ENCODE data around the gene CACNG5. TPM values are rescaled to one million over a fixed set of nuclear protein-coding genes. Genes with fewer than 3 reads are reported as not detected.

Gene CACNG5
- total RNA-seq, 1 donor from 2014 or later, result not detected

DNA sequence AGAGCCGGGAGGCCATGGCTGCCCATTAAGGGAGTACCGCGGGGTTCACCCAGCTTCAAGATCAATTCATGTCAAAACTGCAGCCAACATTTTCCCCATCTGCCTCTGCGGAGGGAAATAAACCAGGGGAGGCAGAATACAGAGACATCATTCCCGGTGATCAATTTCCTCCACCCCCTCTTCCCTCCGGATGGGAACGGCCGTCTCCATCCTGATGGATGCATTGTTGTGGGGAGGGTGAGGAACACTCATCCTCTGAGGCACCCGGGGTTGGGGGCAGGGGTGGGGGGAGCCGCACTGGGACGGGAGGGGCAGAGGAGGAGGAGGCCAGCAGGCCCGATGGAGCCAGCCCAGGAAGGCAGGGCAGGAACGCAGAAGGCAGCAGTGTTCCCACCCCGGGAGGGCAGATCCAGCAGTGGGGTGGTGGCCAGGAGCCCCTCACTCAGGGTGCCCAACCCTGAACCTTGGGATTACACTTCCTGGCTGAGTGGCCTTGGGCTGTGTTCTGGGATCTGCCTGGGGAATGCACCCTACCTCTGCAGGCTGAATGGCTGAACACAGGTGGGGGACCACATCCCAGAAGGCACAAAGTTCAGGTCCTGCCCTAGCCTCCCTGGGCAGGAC, 14.2 kb downstream of the CACNG5 start:
- Histone ChIP-seq H3K27ac (no peak overlapping the region), H3K4me3 (no peak overlapping the region), H3K4me1 (no peaks in the 10 kb centered on the region), H3K36me3 (no peaks in the 10 kb centered on the region), H3K9me3 (no peaks in the 10 kb centered on the region), H3K27me3 (no peaks in the 10 kb centered on the region)
- ATAC-seq (peak; percentile 22), DNase-seq (no peak)
- TF ChIP-seq CTCF (IDR thresholded peaks at IDR 0.05), result no peak
- intact Hi-C loops (cut with DNase I), result no loop called here

DNA sequence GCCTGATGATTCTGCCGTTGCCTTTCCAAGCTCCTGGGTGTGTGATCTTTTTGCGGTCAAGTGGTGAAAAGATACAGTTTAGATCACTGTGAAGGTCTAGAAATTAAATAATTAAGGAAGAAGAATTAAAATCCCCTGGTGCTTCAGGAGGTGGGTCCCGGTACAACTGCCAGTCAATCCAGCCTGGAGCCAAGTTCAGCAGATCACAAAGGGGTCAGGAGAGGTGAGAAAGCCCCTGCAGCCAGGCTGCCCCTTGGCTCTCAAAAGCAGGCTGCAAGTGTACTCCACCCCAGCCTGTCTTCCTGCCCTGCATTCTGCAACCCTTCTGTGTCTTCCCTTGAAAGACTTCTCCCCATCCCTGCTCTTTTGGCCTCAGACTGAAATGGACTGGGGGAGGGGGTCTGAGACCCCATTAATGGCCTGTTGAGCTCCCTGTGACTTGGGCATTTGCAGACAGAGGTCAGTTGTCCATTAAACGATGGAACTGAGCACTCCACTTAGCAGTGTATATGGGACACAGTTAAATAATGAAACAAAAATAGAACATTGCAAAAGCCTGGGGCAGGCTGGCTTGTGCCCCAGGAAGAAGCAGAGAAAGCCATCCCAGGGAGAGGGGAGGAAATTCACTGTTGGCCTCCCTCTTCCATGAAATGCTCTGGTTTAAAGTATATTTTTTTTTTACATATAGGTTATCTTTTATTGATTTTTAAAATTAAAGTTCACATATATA, 15.1 kb downstream of the CACNG5 start:
- H3K27me3 ChIP-seq, result no peaks in the 10 kb centered on the region
- H3K27ac ChIP-seq, result no peak overlapping the region
- ATAC-seq (no peak), DNase-seq (no peak)
- H3K4me3 ChIP-seq, result no peak overlapping the region
- no peaks in the 10 kb centered on the region for H3K36me3 ChIP-seq
- H3K9me3 ChIP-seq, result peaks cover 5% of the 10 kb centered on the region
- intact Hi-C loops (cut with DNase I), result no loop called here
- H3K4me1 ChIP-seq, result no peaks in the 10 kb centered on the region
- no peak for TF ChIP-seq CTCF (IDR thresholded peaks at IDR 0.05)

GRCh38 chr17:66850692-66851091, 15.8 kb downstream of the CACNG5 start:
- Histone ChIP-seq H3K4me1 (no peaks in the 10 kb centered on the region), H3K27me3 (no peaks in the 10 kb centered on the region), H3K9me3 (peaks cover 5% of the 10 kb centered on the region), H3K4me3 (no peak overlapping the region), H3K36me3 (no peaks in the 10 kb centered on the region), H3K27ac (no peak overlapping the region)
- intact Hi-C loops (cut with DNase I), result no loop called here
- no peak for ATAC-seq
- TF ChIP-seq CTCF (IDR thresholded peaks at IDR 0.05), result no peak
- no peak for DNase-seq

GRCh38 chr17:66855204-66855603, 20.3 kb downstream of the CACNG5 start:
- no peaks in the 10 kb centered on the region for H3K4me1 ChIP-seq
- ATAC-seq, result no peak
- no peak overlapping the region for H3K27ac ChIP-seq
- no peak overlapping the region for H3K4me3 ChIP-seq
- TF ChIP-seq CTCF (IDR thresholded peaks at IDR 0.05), result peak; percentile 23
- H3K27me3 ChIP-seq, result no peaks in the 10 kb centered on the region
- no peak for DNase-seq
- intact Hi-C loops (cut with DNase I), result no loop called here
- no peaks in the 10 kb centered on the region for H3K36me3 ChIP-seq
- H3K9me3 ChIP-seq, result peaks cover 5% of the 10 kb centered on the region

DNA sequence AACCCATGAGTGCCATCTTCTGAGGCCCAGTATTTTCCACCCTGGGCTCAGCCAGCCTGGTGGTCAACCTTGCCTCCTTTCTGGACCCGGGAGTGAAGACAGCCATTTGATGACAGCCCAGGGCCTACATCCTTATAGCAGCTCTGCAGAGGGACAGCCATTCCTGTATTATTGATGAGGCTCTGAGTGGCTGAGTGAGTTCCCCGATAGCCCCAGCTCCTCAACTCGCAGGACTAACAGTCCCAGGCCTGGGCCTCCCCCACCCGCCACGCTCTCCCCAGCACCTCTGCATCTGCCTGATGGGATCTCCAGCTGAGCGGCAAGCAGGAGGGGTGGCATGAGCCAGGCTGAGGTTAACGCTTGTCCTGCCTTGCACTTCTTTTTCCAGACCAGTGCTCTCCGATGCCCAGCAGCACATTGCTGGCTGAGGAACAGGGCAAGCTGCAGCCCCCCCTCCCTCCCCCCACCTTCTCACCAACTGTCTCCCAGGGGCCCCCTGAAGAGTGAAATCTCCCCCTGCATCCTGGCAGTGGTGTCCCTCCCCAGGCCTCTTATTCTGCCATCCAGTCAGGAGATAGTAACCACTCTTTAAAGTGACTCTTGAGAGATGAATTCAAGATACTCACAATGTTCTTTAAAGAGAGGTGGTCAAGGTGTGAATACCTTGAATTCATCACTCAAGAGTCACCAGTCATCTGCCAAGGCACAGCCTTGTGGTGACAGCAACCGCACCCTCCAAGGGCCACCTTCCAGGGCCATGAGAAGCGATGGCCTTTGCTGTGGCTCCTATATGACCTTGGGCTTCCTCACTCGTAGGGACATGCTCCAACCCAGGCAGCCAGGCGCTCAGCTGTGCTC, 23.5 kb downstream of the CACNG5 start:
- ATAC-seq (no peak), DNase-seq (no peak)
- Histone ChIP-seq H3K4me3 (no peak overlapping the region), H3K27ac (no peak overlapping the region), H3K9me3 (peaks cover 5% of the 10 kb centered on the region), H3K4me1 (no peaks in the 10 kb centered on the region), H3K27me3 (no peaks in the 10 kb centered on the region), H3K36me3 (no peaks in the 10 kb centered on the region)
- TF ChIP-seq CTCF (IDR thresholded peaks at IDR 0.05), result no peak
- intact Hi-C loops (cut with DNase I), result no loop called here
